ENCODE data around the gene LMBRD2.

Gene LMBRD2

DNA sequence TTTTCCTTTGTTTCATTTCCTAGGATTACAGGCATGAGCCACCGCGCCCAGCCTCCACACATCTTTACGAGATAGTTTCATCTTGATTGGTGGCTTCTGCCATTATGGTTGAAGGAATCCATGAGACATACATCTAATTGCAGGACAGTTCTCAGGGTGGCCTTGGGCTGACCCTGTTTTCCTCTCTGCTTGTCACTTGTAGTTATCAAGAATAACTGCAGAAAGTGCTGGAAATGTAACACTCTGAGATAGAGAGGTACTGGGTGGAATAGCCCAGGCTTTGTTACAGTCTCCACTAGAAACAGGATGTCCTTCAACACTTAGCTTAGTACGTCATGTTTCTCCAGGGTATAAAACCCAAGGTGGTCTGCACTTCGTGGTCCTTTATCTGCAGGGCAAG lies 95.7 kb downstream of the LMBRD2 start:
- in situ Hi-C loops (cut with MboI; ENCODE audit: low sequenced_read_pairs), result no loop called here

DNA sequence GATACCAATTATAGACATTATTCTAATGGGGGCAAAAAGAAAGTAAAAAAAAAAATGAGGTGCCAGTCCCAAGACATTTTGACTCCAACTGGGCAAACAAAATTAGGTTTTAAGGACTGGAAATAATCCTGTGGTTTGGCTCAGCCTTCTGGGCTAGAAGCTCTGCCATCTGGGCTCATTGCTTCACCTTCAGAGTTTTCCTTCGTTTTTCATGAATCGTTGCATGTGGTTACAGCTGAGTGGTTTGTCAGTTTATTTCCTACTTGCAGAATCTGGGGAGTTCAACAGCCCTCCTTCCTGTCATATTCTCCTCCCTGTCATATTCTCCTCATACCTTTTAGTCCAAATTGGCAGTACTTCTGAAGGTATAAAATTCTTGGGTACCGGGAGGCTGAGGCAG lies 97.0 kb downstream of the LMBRD2 start:
- in situ Hi-C loops (cut with MboI; ENCODE audit: low sequenced_read_pairs), result no loop called here

DNA sequence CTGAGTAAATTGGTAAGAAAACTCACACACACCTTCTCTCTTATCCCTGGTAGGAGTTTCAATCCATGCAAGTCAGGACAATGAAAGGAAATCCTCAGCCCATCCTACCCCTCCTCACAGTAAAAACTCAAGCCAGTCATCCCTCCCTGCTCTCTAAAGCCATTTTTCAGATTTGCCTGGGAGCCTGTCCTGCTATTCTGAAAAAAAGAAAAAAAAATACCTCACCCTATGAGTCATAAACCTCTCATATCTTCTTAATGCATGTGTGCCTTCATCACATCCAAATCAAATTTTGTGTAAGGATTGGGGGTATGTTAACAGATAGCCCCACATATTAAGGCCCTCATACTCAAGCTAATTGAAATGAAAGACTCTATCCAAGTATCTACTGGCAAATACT lies 99.1 kb downstream of the LMBRD2 start:
- in situ Hi-C loops (cut with MboI; ENCODE audit: low sequenced_read_pairs), result no loop called here

DNA sequence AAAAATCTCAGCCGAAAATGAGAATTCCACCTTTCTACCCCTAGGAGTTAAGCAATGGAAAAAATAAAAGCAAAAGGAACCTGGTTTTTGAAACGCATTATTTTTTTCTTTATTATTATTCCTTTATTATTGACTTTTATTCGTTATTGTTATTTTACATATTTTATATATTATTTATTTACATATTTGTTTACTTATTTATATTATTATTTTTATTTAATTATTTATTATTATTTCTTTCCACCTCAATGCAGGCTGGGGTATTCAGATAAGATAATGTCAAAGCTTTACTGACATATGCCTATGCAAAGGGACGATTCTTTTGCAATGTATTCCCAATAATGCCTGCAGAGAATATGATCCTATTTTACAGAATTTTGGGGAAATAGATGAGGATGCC lies 101.7 kb downstream of the LMBRD2 start:
- in situ Hi-C loops (cut with MboI; ENCODE audit: low sequenced_read_pairs), result no loop called here
